IPS DF 4.7 (cell line): ENCODE measurements around the gene NPAS3.

ENCODE experiments used
- DNase-seq: peaks from one replicate; pipeline ENCODE4 v3.0.0-alpha.2; 2013; ENCODE audit warnings: low spot score; ENCODE audit errors: extremely low read depth

Gene NPAS3

DNA sequence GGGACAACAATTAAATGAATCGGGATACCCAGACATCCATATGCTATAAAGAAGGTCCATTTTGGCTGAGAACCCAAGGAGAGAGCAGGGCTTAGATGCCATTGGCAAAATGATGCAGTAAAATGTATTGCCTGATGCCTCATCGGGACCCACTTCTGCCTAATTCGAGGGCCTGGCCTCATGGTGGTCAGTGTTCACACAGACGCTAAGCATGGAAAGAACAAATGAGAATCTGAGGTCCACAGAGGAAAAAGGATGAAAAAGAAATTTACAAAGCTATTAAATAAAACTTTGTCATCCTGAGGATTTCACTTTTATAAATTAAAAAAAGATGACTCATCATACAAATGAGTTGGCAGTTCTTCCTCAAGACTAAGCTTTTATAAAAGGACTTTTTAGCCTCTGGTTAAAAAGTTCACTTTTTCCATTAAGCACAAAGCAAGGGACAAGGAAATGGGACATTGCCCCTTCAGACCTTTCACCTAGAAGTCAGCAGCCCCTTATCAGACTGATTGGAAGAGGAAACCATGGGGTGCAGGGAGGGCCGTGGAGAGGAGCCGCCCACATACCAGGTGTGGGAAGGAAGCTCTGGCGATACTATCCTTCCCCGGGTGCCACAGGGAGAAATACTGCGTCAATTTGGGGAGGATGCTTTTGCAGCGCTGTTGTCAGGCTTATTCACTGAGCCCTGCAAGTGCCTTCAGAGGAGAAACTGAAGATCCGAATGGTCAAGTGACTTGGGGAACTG lies 836.2 kb downstream of the NPAS3 start:
- DNase-seq: no peak

DNA sequence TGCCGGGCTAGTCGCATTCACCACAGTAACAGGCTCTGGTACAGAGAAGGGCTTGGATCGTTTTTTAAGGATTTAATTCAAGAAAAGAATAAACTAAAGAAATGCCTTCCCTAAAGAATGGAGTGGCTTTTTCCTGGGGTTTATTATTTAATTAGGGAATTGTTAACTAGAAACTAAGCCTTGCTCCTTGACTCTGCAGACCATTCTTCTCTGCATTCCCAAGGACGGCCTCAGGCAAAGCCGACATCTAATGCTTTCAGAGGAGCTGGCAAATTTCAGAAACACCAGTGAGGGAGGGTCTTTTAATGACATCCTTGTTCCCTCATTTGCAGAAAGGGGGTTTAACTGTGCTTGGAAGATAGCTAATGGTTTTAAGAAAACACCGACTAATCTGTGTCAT lies 838.2 kb downstream of the NPAS3 start:
- no peak for DNase-seq

DNA sequence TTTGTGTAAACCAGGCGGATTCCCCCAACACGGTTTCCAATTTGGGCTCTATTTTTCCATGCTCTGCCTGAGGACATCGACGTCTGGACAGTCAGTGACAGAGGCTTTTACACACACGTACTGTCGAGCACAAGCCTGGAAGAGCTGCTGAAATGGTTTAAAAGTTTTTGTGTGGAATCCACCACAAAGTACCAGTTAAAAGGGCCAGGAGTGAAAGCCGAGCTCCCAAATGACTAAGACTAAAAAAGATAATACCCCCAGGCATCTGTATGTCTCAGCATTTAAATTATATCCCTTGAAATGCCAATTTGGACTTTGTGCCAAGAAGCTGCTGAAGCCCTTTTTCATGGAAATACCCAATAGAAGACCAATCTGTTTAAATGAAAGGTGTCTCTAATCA lies 839.0 kb downstream of the NPAS3 start:
- DNase-seq: no peak

DNA sequence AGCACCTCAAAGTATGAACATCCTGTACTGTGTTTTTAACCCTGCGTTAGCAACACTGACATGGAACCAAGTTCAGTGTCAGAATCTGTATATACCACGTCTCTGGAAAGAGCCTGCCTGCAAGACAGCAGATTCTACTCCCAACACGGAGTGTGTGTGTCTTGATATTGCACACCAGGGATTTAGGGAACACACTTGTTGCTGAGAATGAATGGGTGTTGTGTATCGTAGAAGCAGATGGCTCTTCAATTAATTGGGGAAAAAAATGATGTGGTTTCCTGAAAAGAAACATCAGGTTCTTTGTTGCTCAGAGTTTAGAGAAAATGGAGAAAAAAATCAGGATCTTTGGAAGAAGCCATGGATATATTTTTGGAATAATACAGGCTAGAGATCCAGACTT lies 841.4 kb downstream of the NPAS3 start:
- no peak for DNase-seq

DNA sequence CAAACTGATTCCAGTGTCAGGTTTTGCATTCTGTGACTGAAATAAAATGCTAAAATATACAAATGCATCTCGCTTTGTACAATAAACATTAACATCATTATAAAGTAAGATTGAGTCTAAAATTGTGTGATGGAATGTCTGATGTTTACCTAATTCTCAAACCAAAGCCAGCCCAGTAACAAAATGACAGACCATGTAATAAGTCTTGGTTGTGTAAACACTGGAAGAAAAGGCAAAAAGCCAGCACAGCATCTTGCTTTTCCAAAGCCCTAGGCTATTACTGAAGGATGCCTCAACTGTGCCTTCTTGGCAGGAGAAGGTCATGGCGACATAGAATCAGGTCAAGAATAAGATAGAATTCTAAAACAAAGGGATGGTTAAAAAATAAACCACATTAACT lies 842.6 kb downstream of the NPAS3 start:
- DNase-seq: no peak

DNA sequence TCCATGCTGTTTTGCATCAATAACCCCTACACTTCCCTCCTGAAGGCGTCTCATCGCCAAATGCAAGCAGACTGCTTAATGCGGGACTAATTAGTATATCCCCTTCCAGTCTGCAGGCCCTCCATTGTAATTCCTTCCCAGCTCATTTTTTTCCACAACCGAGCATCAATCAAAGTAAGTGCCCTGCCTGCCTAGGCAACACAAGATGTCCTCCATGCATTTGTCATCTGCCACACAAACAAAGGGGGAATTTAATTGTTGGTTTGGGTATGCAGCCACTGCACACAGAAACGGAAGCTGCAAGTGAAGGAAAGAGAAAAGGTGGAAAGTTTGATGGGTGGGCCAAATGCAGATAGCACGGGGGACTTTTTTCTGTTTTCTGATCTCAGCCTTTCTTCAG lies 844.2 kb downstream of the NPAS3 start:
- DNase-seq: no peak

DNA sequence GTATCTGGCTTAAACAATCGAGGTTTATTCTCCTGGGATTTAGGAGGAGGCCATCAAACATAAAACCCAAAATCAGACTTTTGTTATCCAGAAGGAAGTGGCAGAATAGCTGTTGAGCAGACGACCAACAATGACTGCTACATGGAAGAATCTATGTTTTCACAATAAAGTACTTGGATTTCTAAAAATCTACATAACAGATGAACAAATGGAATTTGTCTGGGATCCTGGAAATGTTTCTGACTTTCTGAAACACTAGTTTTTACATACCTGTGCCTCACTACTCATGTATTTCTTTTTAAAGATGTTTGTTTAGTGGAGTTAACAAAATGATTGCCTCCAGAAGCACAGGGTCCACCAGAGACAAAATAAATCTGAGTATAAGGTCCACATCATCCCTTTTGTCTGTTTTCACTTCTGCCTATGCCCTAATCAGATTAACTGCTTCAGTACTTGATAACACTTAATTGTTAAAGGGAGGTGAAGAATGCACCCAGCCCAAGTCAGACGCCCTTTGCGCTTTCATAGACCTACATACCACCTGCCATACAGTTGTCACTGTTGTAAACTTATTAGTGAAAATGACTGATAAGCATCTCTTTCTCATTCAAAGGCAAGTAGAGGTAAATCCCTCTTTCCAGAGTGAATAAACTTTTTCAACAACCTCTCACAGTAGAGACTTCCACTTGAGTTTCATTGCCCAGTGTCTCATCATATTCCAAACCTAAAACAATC lies 847.6 kb downstream of the NPAS3 start:
- DNase-seq: no peak

DNA sequence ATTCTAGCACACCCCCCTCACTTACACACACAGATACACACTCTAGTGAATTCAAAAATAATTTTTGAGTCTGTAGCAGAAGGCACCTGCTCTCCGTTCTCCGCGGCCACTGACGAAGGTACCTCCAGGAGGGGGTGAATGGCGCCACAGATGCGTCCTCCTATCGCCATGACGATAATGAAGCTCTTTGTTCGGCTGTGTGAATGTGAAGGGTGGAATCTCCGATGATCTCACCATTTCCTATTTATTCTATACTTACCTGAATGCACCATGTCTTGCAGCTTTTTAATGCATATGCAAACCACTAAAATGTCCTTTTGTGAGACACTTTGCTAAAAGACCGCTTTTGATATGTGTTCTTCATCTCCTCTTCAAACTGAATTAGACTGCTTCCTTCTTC lies 849.5 kb downstream of the NPAS3 start:
- DNase-seq: no peak

DNA sequence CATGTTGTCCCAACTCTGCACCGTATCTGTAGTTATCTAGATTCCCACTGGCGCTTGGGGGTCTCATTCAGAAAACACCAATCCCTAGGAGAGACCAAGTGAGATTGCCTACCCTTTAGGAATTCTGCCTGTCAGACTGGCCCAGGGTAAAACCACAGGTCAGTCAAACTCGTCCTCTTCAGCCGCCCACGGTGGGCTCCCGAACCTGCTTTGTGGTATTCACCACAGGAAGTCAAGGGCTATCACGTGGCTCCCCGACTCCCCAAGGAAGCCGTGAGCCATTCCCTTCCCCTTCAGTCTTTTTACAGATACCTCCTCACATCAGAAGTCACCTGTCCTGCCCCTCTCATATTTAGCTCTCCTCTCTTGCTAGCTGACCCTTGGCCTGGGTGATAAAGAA lies 852.3 kb downstream of the NPAS3 start:
- DNase-seq: no peak

DNA sequence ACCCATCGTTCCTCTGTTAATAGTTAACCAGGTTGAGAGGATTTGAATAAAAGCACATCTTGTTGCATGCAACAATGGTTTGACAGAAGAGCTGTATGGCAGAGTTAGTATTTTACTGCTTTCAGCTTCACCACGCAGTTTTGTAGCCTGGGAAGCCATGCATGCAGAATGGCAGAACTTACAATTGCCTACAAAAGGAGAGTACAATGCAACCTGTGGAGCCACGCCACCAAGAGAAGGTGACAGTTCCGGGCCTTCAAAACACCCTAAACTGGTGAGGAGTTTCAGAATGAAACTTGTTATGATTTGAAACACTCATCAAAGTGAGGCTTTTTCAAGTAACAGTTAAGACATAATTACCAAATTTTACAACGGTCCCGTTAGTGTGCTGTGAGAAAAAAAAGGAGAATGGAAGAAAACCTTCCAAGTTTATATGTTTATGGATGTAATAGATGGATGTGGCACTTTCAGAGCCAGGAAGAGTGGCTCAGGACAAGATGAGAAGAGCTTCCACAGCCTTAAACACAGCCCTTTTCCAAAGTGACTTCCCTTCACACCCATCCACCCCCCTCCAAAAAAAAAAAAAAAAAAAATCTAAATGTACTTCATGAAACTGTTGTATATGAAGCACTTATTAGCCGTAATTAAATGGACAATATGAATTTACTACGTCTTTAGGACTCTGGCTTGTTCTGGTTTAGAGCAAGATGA lies 853.5 kb downstream of the NPAS3 start:
- DNase-seq: no peak

DNA sequence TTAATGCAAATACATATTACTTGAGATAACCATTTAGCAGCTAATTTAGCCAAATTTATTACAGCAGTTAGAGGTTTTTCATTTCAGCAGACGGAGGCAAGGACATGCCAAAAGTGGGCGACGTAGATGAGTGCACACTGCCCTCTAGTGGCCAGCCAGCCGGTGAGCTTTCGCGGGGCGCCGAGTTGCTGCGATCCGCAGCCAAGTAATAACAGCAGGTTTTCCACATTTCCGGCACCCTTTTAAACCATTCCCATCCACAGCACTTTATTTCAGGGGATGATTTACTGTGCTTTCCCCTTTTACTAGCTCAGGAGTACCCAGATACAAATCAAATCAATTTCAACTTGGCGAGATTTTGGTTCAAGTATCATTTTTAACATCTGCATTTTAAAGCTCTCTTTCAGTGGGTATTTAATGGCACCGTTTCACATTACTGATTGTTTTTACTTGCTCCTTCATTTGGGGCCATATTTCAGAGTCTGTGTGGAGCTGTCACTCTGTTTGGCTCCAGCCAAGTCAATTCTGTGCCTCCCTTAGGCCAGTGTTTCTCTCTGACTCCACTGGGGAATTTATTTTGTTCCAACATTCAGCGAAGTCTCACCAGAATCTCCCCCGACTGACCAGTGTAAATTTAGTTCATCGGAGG lies 854.2 kb downstream of the NPAS3 start:
- peak; percentile 22 for DNase-seq

DNA sequence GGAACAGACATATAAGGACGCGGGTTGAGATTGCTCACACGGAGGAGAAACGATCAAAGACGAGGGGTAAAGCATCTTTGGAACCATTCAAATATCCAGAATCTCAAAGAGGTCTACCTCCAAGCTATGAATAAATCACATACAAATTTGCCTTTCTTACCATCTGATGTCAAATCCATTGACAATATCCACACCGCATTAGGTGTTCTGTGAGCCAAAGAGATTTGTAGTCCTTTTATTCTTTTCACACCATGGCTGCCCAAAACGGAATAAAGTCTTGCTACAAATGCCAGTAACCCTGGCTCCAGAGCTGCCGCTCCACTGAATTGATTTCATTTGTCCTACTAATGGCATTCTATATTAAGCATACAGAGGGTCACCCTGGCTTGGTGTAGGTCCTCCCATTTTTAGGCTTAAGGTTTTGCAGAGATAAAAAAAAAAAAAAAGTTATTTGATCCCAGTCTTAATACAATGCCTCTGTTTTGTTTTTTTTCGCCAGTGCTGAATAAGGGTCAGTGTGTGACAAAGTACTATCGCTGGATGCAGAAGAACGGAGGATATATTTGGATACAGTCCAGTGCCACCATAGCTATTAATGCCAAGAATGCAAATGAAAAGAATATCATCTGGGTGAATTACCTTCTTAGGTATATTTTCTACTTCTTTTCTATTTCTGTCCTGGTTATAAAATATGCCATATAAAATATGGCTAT lies 854.9 kb downstream of the NPAS3 start:
- no peak for DNase-seq

DNA sequence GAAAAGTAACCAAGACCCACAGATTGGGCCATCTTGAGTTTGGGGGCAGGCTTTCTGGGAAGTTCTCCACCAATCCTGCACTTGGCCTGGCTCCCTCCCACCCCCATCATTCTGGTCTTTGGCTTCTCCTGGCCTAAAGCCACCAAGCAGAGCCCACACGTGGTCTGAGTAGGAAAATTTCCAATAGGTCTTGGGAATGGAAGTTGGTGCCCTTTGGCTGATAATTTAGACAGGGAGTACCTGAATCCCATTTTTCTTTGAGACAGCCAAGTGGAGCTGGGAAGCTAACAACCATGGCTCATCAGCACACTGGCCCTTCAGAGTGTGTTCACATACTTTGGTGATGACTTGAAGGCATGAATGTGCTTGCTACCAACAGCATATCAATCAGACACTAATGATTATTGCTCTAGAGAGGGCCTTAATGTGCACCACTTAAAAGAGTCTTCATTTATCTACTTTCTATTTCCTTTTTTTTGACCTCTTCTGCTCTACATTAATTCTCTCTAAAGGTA lies 856.2 kb downstream of the NPAS3 start:
- DNase-seq: no peak

DNA sequence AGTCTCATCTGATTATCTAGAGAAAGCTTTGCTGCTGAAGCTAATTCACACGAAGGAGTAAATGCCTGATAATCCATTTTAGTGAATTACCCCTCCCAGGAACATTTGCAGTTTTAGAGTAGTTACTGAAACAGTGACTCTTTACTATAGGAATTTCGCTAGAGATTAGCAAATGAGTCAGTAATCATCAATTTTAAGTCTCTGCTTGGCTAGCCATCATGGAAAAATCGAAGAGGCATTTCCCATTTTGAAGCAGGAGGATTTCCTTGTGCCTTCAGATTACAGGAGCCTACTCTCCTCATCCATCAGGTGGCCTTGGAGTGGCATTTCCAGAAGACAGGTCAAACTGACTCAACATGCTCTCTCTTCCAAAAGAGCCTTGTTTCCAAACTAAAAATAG lies 857.7 kb downstream of the NPAS3 start:
- DNase-seq: no peak

DNA sequence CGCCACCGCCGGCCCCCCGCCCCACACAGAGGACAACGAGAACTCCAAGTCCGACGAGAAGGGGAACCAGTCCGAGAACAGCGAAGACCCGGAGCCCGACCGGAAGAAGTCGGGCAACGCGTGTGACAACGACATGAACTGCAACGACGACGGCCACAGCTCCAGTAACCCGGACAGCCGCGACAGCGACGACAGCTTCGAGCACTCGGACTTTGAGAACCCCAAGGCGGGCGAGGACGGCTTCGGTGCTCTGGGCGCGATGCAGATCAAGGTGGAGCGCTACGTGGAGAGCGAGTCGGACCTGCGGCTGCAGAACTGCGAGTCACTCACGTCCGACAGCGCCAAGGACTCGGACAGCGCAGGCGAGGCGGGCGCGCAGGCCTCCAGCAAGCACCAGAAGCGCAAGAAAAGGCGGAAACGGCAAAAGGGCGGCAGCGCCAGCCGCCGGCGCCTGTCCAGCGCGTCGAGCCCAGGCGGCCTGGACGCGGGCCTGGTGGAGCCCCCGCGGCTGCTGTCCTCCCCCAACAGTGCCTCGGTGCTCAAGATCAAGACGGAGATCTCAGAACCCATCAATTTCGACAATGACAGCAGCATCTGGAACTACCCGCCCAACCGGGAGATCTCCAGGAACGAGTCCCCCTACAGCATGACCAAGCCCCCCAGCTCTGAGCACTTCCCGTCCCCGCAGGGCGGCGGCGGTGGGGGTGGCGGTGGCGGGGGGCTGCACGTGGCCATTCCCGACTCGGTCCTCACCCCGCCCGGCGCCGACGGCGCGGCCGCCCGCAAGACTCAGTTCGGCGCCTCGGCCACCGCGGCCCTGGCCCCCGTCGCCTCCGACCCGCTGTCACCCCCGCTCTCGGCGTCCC lies 861.3 kb downstream of the NPAS3 start:
- no peak for DNase-seq

DNA sequence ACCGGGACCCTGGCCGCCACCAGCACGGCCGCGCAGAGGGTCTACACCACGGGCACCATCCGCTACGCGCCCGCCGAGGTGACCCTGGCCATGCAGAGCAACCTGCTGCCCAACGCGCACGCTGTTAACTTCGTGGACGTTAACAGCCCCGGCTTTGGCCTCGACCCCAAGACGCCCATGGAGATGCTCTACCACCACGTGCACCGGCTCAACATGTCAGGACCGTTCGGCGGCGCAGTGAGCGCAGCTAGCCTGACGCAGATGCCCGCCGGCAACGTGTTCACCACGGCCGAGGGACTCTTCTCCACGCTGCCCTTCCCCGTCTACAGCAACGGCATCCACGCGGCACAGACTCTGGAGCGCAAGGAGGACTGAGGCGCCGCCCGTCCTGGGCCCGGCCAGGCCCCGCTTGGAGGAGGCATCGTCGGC lies 862.1 kb downstream of the NPAS3 start:
- DNase-seq: no peak

DNA sequence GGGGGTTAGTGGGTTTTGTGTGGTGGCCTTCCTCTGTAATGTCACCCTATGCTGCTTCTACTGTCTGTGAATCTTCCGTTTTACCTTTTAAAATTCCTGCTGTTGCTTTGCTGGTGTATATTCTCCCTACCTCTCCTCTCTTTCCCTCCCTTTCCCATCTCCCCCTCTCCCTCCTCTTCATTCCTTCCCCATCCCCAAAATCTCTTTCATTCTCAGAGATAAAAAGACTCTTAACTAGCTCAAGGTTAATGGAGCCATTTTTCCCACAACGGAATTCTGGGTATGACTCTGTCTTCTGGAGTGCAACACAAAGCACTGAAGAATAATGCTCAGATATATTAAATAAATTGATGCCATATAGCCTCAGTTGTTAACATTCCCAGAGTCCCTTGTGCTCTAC lies 864.1 kb downstream of the NPAS3 start:
- no peak for DNase-seq

DNA sequence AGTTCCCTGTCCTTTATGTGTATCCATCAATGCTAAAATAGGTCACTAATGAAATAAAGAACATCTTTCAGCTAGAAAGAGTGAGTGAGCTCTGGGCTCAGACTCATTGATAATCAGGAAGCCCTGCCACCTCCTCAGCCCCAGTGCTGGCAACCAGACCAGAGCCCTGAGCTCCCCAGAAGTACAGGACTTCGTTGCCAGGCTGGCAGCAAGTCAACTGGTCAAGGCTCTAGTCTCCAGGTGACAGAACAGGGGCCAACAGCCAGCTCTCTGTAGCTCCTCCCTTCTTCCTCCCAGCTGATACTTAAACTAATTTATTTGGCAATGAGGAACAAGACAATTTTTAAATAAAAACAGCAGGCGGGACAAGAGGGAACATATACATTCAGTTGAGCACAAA lies 866.9 kb downstream of the NPAS3 start:
- DNase-seq: no peak

DNA sequence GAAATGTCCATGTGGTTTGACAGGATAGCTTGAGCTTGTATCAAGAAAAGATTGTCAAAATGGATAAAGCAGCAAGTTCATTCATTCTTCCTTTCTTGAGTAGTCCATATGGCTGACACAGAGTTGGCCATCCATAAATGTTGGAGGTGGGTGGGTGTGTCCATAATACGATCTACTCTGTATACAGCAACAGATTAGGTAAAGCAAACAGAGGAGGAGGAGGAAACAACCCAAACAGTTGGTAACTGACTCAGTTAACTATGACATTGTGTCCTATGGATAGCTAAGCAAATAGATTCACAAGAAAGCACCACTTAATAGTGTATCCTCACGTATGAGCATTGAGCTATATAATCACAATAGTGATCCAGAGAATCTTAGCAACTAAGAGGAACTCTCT lies 868.2 kb downstream of the NPAS3 start:
- DNase-seq: no peak

DNA sequence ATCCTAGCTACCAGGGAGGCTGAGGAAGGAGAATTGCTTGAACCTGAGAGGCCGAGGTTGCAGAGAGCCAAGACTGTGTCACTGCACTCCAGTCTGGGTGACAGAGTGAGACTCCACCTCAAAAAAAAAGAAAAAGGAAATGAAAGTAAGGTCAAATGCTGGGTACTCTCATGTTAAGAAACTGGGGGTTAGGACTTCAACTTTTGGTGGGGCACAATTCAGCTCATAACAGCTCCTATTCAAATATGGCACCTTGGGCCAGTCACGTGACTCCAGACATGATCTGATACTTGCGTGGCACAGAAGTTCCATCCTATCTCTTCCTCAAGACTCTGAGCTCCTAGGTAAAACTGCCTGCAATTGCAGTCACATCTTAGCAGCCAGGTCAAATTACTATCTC lies 869.5 kb downstream of the NPAS3 start:
- no peak for DNase-seq
